ENCODE results near the gene AGAP3. TPM values are rescaled to one million over a fixed set of nuclear protein-coding genes. Genes with fewer than 3 reads are reported as not detected.

Gene AGAP3
- total and polyA plus RNA-seq, 4 experiments from 2014 or later = 3.0 to 65.8 (median 31.2) TPM

DNA sequence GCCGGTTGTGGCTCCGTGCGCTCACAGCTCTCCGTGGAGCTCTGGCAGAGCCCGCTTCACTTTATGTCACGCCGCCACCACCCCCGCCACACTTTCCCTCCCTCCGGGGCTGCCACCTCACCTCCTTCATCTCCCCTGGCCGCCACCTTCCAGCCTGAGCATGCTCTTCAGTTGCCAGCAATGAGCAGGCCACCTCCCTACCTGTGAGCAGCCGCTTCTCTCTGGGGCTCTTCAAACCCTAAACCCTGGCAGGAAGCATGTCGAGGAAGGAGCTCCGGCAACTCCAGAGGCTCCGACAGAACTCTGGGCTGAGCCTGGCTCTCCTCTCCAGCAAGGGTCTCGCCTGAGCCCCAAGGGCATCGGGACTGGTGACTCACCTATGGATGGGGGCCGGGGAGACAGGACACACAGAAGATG, 44.5 kb downstream of the AGAP3 start:
- peaks cover 20% of the 10 kb centered on the region for H3K36me3 ChIP-seq (ENCODE audit: insufficient read depth, low read length)
- POLR2A ChIA-PET (ENCODE audit: partially characterized antibody) = interaction anchor here (1.1 kb wide), 1 partner anchor 76 kb away, joined by 3 read pairs; no protein-coding TSS in a partner anchor

DNA sequence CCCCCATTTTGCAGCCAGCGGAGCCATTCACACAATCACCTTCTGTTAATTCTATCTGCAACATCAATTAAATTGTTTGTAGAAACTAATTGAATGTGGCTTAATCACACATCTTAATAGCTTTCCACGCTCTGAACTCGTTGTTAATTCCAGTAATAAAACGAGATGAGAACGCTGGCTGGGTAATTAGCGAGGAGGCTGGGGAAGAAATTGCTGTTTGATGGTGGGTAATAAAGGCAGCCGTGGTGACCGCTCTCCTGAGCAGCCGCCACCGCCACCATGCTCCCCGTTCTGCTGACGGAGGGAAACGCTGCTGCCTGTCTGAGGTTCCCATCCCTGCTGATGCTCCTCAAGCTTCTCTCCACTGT, 44.9 kb downstream of the AGAP3 start:
- no peaks in the 10 kb centered on the region for H3K27me3 ChIP-seq (ENCODE audit: insufficient read depth, low read length)
- H3K36me3 ChIP-seq (ENCODE audit: insufficient read depth, low read length) = peaks cover 20% of the 10 kb centered on the region
- ChIA-PET CTCF (ENCODE audit: partially characterized antibody) (no interaction called here), POLR2A (ENCODE audit: partially characterized antibody) (interaction anchor here (1.1 kb wide), 1 partner anchor 75 kb away, joined by 3 read pairs; no protein-coding TSS in a partner anchor)
- H3K4me3 ChIP-seq (ENCODE audit: low read length in 2 of 2) = no peak overlapping the region
- H3K4me1 Mint-ChIP-seq = no peaks in the 10 kb centered on the region
- no peaks in the 10 kb centered on the region for H3K9me3 ChIP-seq (ENCODE audit: control insufficient read depth in 1 of 2, low read length in 2 of 2)
- H3K36me3 Mint-ChIP-seq = peaks cover 27 to 31% of the 10 kb centered on the region in 2 donors
- DNase-seq = no peak
- no peak overlapping the region for H3K27ac Mint-ChIP-seq
- no peaks in the 10 kb centered on the region for H3K9me3 Mint-ChIP-seq
- no peaks in the 10 kb centered on the region for H3K4me1 ChIP-seq (ENCODE audit: insufficient read depth, low read length)
- intact Hi-C loops (cut with micrococcal nuclease) = no loop called here
- no peak overlapping the region for H3K27ac ChIP-seq (ENCODE audit: low read depth, low read length)
- H3K4me3 Mint-ChIP-seq = no peak overlapping the region
- no peaks in the 10 kb centered on the region for H3K27me3 Mint-ChIP-seq

More for the DNA sequence above, 44.5 kb downstream of the AGAP3 start:
- no peaks in the 10 kb centered on the region for H3K27me3 ChIP-seq (ENCODE audit: insufficient read depth, low read length)
- no peaks in the 10 kb centered on the region for H3K4me1 Mint-ChIP-seq
- peaks cover 26 to 29% of the 10 kb centered on the region in 2 donors for H3K36me3 Mint-ChIP-seq
- no peak overlapping the region for H3K27ac Mint-ChIP-seq
- intact Hi-C loops (cut with micrococcal nuclease) = no loop called here
- DNase-seq = no peak
- H3K4me3 ChIP-seq (ENCODE audit: low read length in 2 of 2) = no peak overlapping the region
- H3K4me3 Mint-ChIP-seq = no peak overlapping the region
- H3K27ac ChIP-seq (ENCODE audit: low read depth, low read length) = no peak overlapping the region
- CTCF ChIA-PET (ENCODE audit: partially characterized antibody) = no interaction called here
- no peaks in the 10 kb centered on the region for H3K4me1 ChIP-seq (ENCODE audit: insufficient read depth, low read length)
- H3K9me3 ChIP-seq (ENCODE audit: control insufficient read depth in 1 of 2, low read length in 2 of 2) = no peaks in the 10 kb centered on the region
- no peaks in the 10 kb centered on the region for H3K9me3 Mint-ChIP-seq
- H3K27me3 Mint-ChIP-seq = no peaks in the 10 kb centered on the region

DNA sequence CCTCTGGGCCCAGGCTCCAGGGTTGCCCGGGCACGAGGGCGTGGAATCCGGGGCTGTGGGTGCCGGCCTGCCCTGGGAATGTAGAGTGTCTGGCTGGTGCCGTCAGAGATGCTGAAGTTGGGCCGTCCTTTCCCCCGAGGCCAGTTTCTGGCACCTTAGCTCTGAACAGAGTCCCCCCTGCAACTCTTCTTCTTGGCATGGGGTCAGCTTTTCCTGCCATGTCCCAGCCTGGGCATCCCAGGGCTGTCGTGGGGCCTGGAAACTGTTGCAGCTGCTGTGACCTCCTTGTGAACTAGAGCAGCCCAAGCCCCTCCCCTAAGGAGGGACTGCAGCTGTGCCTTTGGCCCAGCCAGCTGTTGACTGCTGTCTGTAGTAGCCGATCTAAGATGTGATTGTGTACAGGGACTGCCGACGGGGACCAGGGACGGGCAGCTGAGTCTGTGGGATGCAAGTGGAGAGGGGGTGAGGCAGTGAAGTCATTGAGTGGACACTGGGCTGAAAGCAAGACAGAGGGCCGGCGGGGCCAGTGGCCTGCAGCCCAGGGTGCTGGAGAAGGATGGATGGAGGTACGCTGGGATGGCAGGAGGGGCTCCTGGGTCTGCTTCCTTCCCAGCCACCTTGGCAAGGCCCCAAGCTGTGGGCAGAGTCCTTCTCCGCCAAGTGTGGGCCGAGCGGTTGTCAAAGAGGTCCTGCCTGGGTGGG, 45.5 kb downstream of the AGAP3 start:
- H3K4me3 Mint-ChIP-seq = no peak overlapping the region
- Histone ChIP-seq H3K36me3 (ENCODE audit: insufficient read depth, low read length) (peaks cover 20% of the 10 kb centered on the region), H3K4me3 (ENCODE audit: low read length in 2 of 2) (no peak overlapping the region), H3K27me3 (ENCODE audit: insufficient read depth, low read length) (no peaks in the 10 kb centered on the region), H3K9me3 (ENCODE audit: control insufficient read depth in 1 of 2, low read length in 2 of 2) (no peaks in the 10 kb centered on the region), H3K27ac (ENCODE audit: low read depth, low read length) (no peak overlapping the region), H3K4me1 (ENCODE audit: insufficient read depth, low read length) (no peaks in the 10 kb centered on the region)
- no peaks in the 10 kb centered on the region for H3K27me3 Mint-ChIP-seq
- peaks cover 32 to 36% of the 10 kb centered on the region in 2 donors for H3K36me3 Mint-ChIP-seq
- no peaks in the 10 kb centered on the region for H3K4me1 Mint-ChIP-seq
- H3K9me3 Mint-ChIP-seq = no peaks in the 10 kb centered on the region
- no peak for DNase-seq
- ChIA-PET CTCF (ENCODE audit: partially characterized antibody) (no interaction called here), POLR2A (ENCODE audit: partially characterized antibody) (interaction anchor here (1.1 kb wide), 1 partner anchor 75 kb away, joined by 3 read pairs; no protein-coding TSS in a partner anchor)
- no peak overlapping the region for H3K27ac Mint-ChIP-seq
- intact Hi-C loops (cut with micrococcal nuclease) = no loop called here

DNA sequence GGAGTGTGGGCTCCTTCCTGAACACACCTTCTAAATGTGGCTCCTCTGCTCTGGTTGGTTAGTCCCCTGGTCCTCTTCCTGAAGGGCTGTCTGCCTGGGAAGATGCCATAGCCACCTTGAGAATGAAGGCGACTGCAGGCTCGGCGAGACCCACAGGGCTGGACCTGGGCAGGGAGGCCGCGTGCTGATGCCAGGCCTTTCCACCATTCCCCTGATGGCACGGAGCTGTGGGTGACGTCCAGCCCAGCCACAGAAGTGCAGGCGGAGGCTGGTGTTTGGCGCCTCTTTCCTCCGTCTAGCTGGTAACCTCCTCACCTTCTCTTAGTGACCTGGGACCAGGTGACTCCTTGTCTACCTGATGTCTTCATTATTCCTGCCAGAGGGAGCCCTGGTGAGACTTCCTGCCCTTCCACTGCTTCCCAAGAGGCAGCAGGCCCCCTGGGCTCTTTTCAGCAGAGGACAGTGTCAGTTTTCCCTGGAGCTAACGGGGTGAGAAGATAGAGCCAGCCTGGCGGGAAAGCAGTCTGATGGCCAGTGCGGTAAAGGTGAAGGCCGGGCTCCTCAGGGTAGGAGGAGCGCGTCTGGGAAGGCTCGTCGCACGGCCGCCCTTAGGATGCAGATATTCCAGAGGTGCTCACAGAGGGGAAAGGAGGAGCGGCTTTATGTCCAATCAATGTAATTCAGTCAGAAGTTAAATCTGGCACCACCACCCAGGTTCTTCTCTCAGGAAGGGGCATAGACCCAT, 46.4 kb downstream of the AGAP3 start:
- CTCF ChIA-PET (ENCODE audit: partially characterized antibody) = no interaction called here
- Mint-ChIP-seq H3K36me3 (peaks cover 31 to 33% of the 10 kb centered on the region in 2 donors), H3K4me1 (no peaks in the 10 kb centered on the region), H3K9me3 (no peaks in the 10 kb centered on the region), H3K4me3 (no peak overlapping the region), H3K27ac (peak overlapping the region in 1 of 7 donors; percentile 29), H3K27me3 (no peaks in the 10 kb centered on the region)
- H3K4me3 ChIP-seq (ENCODE audit: low read length in 2 of 2) = no peak overlapping the region
- no peak for DNase-seq
- no peaks in the 10 kb centered on the region for H3K4me1 ChIP-seq (ENCODE audit: insufficient read depth, low read length)
- no peaks in the 10 kb centered on the region for H3K27me3 ChIP-seq (ENCODE audit: insufficient read depth, low read length)
- no peak overlapping the region for H3K27ac ChIP-seq (ENCODE audit: low read depth, low read length)
- intact Hi-C loops (cut with micrococcal nuclease) = no loop called here
- POLR2A ChIA-PET (ENCODE audit: partially characterized antibody) = no interaction called here
- H3K36me3 ChIP-seq (ENCODE audit: insufficient read depth, low read length) = peaks cover 20% of the 10 kb centered on the region
- H3K9me3 ChIP-seq (ENCODE audit: control insufficient read depth in 1 of 2, low read length in 2 of 2) = no peaks in the 10 kb centered on the region

DNA sequence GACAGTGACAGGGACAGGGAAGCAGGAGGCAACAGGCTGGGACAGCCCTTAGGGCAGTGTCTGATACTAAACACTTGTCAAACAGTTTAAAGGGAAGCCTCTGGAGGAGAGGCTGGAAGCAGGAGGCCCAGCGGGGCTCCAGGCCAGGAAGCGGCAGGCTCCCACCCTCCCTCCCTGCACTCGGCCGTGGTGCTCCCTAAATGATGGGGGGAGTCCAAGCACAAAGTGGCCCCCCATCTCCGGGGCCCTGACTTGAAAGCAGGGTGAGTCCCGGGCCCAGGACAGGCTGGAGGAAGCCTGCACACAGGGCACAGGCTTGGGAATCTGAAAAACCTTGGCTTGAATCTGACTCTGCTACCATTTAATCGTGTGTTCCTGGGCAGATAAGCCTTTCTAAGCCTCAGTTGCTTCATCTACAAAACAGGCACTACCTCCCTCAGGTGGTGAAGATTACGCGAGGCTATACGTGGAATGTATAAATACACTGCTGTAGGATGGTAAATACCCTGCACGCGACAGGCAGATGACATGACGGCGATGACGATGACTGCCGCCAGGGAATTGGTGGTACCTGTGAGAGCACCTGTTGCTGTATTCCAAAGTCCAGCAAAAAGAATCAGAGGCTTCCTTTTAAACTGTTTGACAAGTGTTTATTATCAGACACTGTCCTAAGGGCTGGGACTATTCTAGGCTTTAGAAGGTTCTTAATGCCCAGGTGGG, 47.2 kb downstream of the AGAP3 start:
- peaks cover 27 to 31% of the 10 kb centered on the region in 2 donors for H3K36me3 Mint-ChIP-seq
- Histone ChIP-seq H3K36me3 (ENCODE audit: insufficient read depth, low read length) (peaks cover 20% of the 10 kb centered on the region), H3K4me3 (ENCODE audit: low read length in 2 of 2) (no peak overlapping the region), H3K27ac (ENCODE audit: low read depth, low read length) (no peak overlapping the region), H3K9me3 (ENCODE audit: control insufficient read depth in 1 of 2, low read length in 2 of 2) (no peaks in the 10 kb centered on the region), H3K27me3 (ENCODE audit: insufficient read depth, low read length) (no peaks in the 10 kb centered on the region), H3K4me1 (ENCODE audit: insufficient read depth, low read length) (no peaks in the 10 kb centered on the region)
- H3K27ac Mint-ChIP-seq = no peak overlapping the region
- ChIA-PET POLR2A (ENCODE audit: partially characterized antibody) (no interaction called here), CTCF (ENCODE audit: partially characterized antibody) (no interaction called here)
- H3K4me1 Mint-ChIP-seq = no peaks in the 10 kb centered on the region
- no peak for DNase-seq
- intact Hi-C loops (cut with micrococcal nuclease) = no loop called here
- H3K9me3 Mint-ChIP-seq = no peaks in the 10 kb centered on the region
- H3K27me3 Mint-ChIP-seq = no peaks in the 10 kb centered on the region
- H3K4me3 Mint-ChIP-seq = no peak overlapping the region

DNA sequence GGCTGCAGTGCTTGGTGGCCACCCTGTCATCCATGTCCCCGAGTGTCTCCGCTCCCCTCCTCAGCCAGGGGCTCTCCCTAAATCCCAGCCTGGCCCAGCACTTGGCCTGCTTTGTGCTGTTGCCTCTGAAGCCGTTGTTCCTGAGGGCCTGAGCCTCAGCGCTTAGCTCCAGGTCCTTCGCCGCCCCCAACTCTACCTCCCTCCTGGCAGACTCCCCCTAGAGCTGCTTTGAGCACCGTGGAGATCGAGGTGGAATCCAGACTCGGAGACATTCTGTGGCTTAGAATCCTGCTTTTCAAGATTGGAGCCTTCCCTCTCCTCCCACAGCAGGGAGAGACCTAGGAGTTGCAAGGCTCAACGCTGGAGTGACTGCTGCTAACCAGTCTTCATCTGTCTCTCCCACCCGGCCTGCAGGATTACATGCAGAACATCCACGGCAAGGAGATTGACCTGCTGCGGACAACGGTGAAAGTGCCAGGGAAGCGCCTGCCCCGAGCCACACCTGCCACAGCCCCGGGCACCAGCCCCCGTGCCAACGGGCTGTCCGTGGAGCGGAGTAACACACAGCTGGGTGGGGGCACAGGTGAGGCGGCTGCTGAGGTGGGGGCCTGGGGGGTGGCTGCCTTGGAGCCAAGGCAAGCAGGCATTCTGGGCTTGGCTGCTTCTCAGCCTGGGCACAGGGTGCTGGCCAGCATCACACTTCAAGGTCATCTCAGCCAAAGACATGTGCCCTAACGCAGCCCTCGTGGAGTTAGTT, 47.9 kb downstream of the AGAP3 start:
- H3K4me3 Mint-ChIP-seq = no peak overlapping the region
- H3K36me3 Mint-ChIP-seq = peaks cover 24 to 33% of the 10 kb centered on the region in 2 donors
- Histone ChIP-seq H3K27ac (ENCODE audit: low read depth, low read length) (no peak overlapping the region), H3K9me3 (ENCODE audit: control insufficient read depth in 1 of 2, low read length in 2 of 2) (no peaks in the 10 kb centered on the region), H3K4me1 (ENCODE audit: insufficient read depth, low read length) (no peaks in the 10 kb centered on the region), H3K36me3 (ENCODE audit: insufficient read depth, low read length) (peaks cover 20% of the 10 kb centered on the region), H3K4me3 (ENCODE audit: low read length in 2 of 2) (no peak overlapping the region), H3K27me3 (ENCODE audit: insufficient read depth, low read length) (no peaks in the 10 kb centered on the region)
- no peaks in the 10 kb centered on the region for H3K27me3 Mint-ChIP-seq
- DNase-seq = no peak
- ChIA-PET POLR2A (ENCODE audit: partially characterized antibody) (no interaction called here), CTCF (ENCODE audit: partially characterized antibody) (no interaction called here)
- no peak overlapping the region for H3K27ac Mint-ChIP-seq
- intact Hi-C loops (cut with micrococcal nuclease) = no loop called here
- H3K4me1 Mint-ChIP-seq = no peaks in the 10 kb centered on the region
- no peaks in the 10 kb centered on the region for H3K9me3 Mint-ChIP-seq

Measured in CD4-positive, alpha-beta memory T cell (primary cell).